A673 (cell line): ENCODE data around the gene CCDC33. TPM values are rescaled to one million over a fixed set of nuclear protein-coding genes. Genes with fewer than 3 reads are reported as not detected.

Source experiments
- BruUV-seq: library from RNA; stranded (reverse); fragments of 400-500 nt; replicated peaks from 2 replicates; lab custom pipeline; 2021; lab: Mats Ljungman, UMichigan
- CTCF ChIA-PET: fragments of 300-600 bp; sonication (Branson Sonifier 250); formaldehyde crosslinking; loops from one replicate; lab custom pipeline; 2022; ENCODE audit warnings: antibody characterized with exemption; lab: Charles Lee
- POLR2A ChIA-PET: fragments of 300-600 bp; sonication (Branson Sonifier 250); formaldehyde crosslinking; loops from one replicate; lab custom pipeline; 2022; ENCODE audit warnings: antibody characterized with exemption; ENCODE audit not compliant: low non-redundant PET; lab: Charles Lee
- DNase-seq: peaks from one replicate; pipeline ENCODE4 v3.0.0-alpha.2; 2015; ENCODE audit warnings: low spot score
- H3K27ac ChIP-seq: fragments of 200-600 bp; sonication (generic); 2 replicates; pipeline ENCODE4 v1.5.1; 2016; ENCODE audit warnings: mixed run types, low read depth, mild to moderate bottlenecking, mixed read lengths, antibody characterized with exemption, low read length; ENCODE audit not compliant: poor library complexity, severe bottlenecking
- H3K27me3 ChIP-seq: fragments of 200-600 bp; sonication (generic); replicated peaks from 2 replicates; pipeline ENCODE4 v1.6.1; 2017; ENCODE audit warnings: mixed run types, low read depth, mild to moderate bottlenecking, mixed read lengths, antibody characterized with exemption, low read length; ENCODE audit not compliant: insufficient read depth, poor library complexity
- H3K36me3 ChIP-seq: fragments of 200-600 bp; sonication (generic); 2 replicates; pipeline ENCODE4 v1.6.1; 2016; ENCODE audit warnings: mixed run types, mild to moderate bottlenecking, mixed read lengths, antibody characterized with exemption, low read length; ENCODE audit not compliant: insufficient read depth, poor library complexity, severe bottlenecking
- H3K4me1 ChIP-seq: fragments of 200-600 bp; sonication (generic); 2 replicates; pipeline ENCODE4 v1.6.1; 2017; ENCODE audit warnings: mixed run types, mild to moderate bottlenecking, mixed read lengths, antibody characterized with exemption, low read length; ENCODE audit not compliant: insufficient read depth, poor library complexity, severe bottlenecking
- H3K4me3 ChIP-seq: fragments of 200-600 bp; sonication (generic); 2 replicates; pipeline ENCODE4 v1.5.1; 2016; ENCODE audit warnings: low read depth, mixed run types, mild to moderate bottlenecking, mixed read lengths, low read length; ENCODE audit not compliant: poor library complexity, severe bottlenecking
- H3K9me3 ChIP-seq: fragments of 200-600 bp; sonication (generic); 2 replicates; pipeline ENCODE4 v1.6.1; 2016; ENCODE audit warnings: mixed run types, low read depth, mild to moderate bottlenecking, mixed read lengths, antibody characterized with exemption, low read length; ENCODE audit not compliant: poor library complexity, severe bottlenecking
- CTCF ChIP-seq: fragments of 300-800, 200-600 bp; sonication (generic); conservative IDR thresholded peaks from 2 replicates; pipeline ENCODE4 v1.5.1; 2017; ENCODE audit warnings: low read depth, mild to moderate bottlenecking, antibody characterized with exemption, low read length, moderate library complexity, mixed read lengths
- EZH2 ChIP-seq: fragments of 200-600 bp; sonication (generic); IDR thresholded peaks from 2 replicates; pipeline ENCODE4 v1.6.1; 2017; ENCODE audit warnings: borderline replicate concordance, low read depth, mild to moderate bottlenecking, mixed read lengths, antibody characterized with exemption, low read length; ENCODE audit not compliant: poor library complexity, severe bottlenecking
- intact Hi-C: fragments of 100-400 bp; cut with micrococcal nuclease; formaldehyde crosslinking; loops from one replicate; pipeline ENCODE4 v1.10.0; 2022; ENCODE audit not compliant: unreplicated experiment
- total RNA-seq: library from RNA; stranded (reverse); gene quantifications from 2 replicates; pipeline ENCODE4 v1.2.3, GENCODE V29; 2021

Gene CCDC33
- total RNA-seq, 1 experiment from 2014 or later: not detected

GRCh38 chr15:74337146-74337545 is 101.0 kb downstream of the CCDC33 start:
- TF ChIP-seq CTCF (no peak), EZH2 (no peak)
- Histone ChIP-seq H3K4me1 (no peaks in the 10 kb centered on the region), H3K27ac (no peak overlapping the region), H3K4me3 (no peak overlapping the region), H3K9me3 (no peaks in the 10 kb centered on the region), H3K27me3 (no peaks in the 10 kb centered on the region), H3K36me3 (no peaks in the 10 kb centered on the region)
- BruUV-seq: no TSS peak
- DNase-seq: no peak
- CTCF ChIA-PET: no interaction called here
- intact Hi-C loops: no loop called here
- POLR2A ChIA-PET: no interaction called here

- Histone ChIP-seq H3K4me3 (no peak overlapping the region), H3K4me1 (no peaks in the 10 kb centered on the region), H3K27me3 (no peaks in the 10 kb centered on the region), H3K9me3 (no peaks in the 10 kb centered on the region), H3K36me3 (no peaks in the 10 kb centered on the region), H3K27ac (no peak overlapping the region)
- BruUV-seq: no TSS peak
- no peak for DNase-seq
- POLR2A ChIA-PET: no interaction called here
- intact Hi-C loops: no loop called here
- no peak for TF ChIP-seq EZH2
- no peak for TF ChIP-seq CTCF
- CTCF ChIA-PET: no interaction called here
Measured at GRCh38 chr15:74337607-74338211, 101.6 kb downstream of the CCDC33 start.

- CTCF ChIA-PET: no interaction called here
- TF ChIP-seq EZH2 (no peak), CTCF (no peak)
- Histone ChIP-seq H3K27me3 (no peaks in the 10 kb centered on the region), H3K4me3 (no peak overlapping the region), H3K36me3 (no peaks in the 10 kb centered on the region), H3K4me1 (no peaks in the 10 kb centered on the region), H3K9me3 (no peaks in the 10 kb centered on the region), H3K27ac (no peak overlapping the region)
- no TSS peak for BruUV-seq
- no peak for DNase-seq
- intact Hi-C loops: no loop called here
- POLR2A ChIA-PET: no interaction called here
Measured at GRCh38 chr15:74338676-74339075, 102.5 kb downstream of the CCDC33 start.
